Measurements from ENCODE around the gene CXCL1. TPM values are rescaled to one million over a fixed set of nuclear protein-coding genes. Genes with fewer than 3 reads are reported as not detected.

The CXCL1 gene
- total RNA-seq, 1 donor from 2014 or later, result 11.4 TPM

GRCh38 chr4:73866246-73866645 lies 2.9 kb upstream of the CXCL1 start:
- H3K9ac ChIP-seq (ENCODE audit: low read length), result no peak overlapping the region
- H3K27me3 ChIP-seq (ENCODE audit: insufficient read depth, low read length), result peaks cover 9% of the 10 kb centered on the region
- TF ChIP-seq EZH2 (IDR thresholded peaks at IDR 0.05; ENCODE audit: insufficient read depth, low read length) (no peak), CTCF (IDR thresholded peaks at IDR 0.05; ENCODE audit: insufficient read depth, low read depth, low read length) (no peak)
- no peak overlapping the region for H3K27ac ChIP-seq (ENCODE audit: low read depth, low read length)
- H3K36me3 Mint-ChIP-seq (ENCODE audit: low read depth, unreplicated experiment), result no peaks in the 10 kb centered on the region
- no peaks in the 10 kb centered on the region for H3K79me2 ChIP-seq (ENCODE audit: insufficient read depth, low read length)
- no peaks in the 10 kb centered on the region for H4K20me1 ChIP-seq (ENCODE audit: insufficient read depth, low read length)
- no peaks in the 10 kb centered on the region for H3K36me3 ChIP-seq (ENCODE audit: insufficient read depth, low read length)
- H3K4me1 ChIP-seq (ENCODE audit: insufficient read depth, low read length), result peaks cover 3% of the 10 kb centered on the region
- H3K9me3 Mint-ChIP-seq (ENCODE audit: unreplicated experiment), result no peaks in the 10 kb centered on the region
- H3K4me3 Mint-ChIP-seq (ENCODE audit: unreplicated experiment), result no peak overlapping the region
- H3K4me2 ChIP-seq (ENCODE audit: low read length), result no peak overlapping the region
- H2AFZ ChIP-seq (ENCODE audit: low read depth, low read length), result no peak overlapping the region
- no peaks in the 10 kb centered on the region for H3K27me3 Mint-ChIP-seq (ENCODE audit: low read depth, unreplicated experiment)
- FAIRE-seq (no peak), DNase-seq (ENCODE audit: low read depth) (no peak)
- H3K4me3 ChIP-seq (ENCODE audit: insufficient read depth, low read depth, low read length), result no peak overlapping the region
- peaks cover 28% of the 10 kb centered on the region for H3K4me1 Mint-ChIP-seq (ENCODE audit: low read depth, unreplicated experiment)
- H3K9me3 ChIP-seq (ENCODE audit: insufficient read depth, low read depth, low read length), result no peaks in the 10 kb centered on the region
- H3K27ac Mint-ChIP-seq (ENCODE audit: unreplicated experiment), result no peak overlapping the region

- Mint-ChIP-seq H3K9me3 (ENCODE audit: unreplicated experiment) (peaks cover 2% of the 10 kb centered on the region), H3K27ac (ENCODE audit: unreplicated experiment) (no peak overlapping the region), H3K27me3 (ENCODE audit: low read depth, unreplicated experiment) (no peaks in the 10 kb centered on the region), H3K36me3 (ENCODE audit: low read depth, unreplicated experiment) (no peaks in the 10 kb centered on the region), H3K4me1 (ENCODE audit: low read depth, unreplicated experiment) (peaks cover 18% of the 10 kb centered on the region), H3K4me3 (ENCODE audit: unreplicated experiment) (no peak overlapping the region)
- no peaks in the 10 kb centered on the region for H3K4me1 ChIP-seq (ENCODE audit: insufficient read depth, low read length)
- TF ChIP-seq EZH2 (IDR thresholded peaks at IDR 0.05; ENCODE audit: insufficient read depth, low read length) (no peak), CTCF (IDR thresholded peaks at IDR 0.05; ENCODE audit: insufficient read depth, low read depth, low read length) (no peak)
- FAIRE-seq, result no peak
- no peaks in the 10 kb centered on the region for H4K20me1 ChIP-seq (ENCODE audit: insufficient read depth, low read length)
- H3K27me3 ChIP-seq (ENCODE audit: insufficient read depth, low read length), result peaks cover 9% of the 10 kb centered on the region
- H3K9me3 ChIP-seq (ENCODE audit: insufficient read depth, low read depth, low read length), result no peaks in the 10 kb centered on the region
- H3K27ac ChIP-seq (ENCODE audit: low read depth, low read length), result no peak overlapping the region
- no peak overlapping the region for H3K4me3 ChIP-seq (ENCODE audit: insufficient read depth, low read depth, low read length)
- H3K79me2 ChIP-seq (ENCODE audit: insufficient read depth, low read length), result no peaks in the 10 kb centered on the region
- DNase-seq (ENCODE audit: low read depth), result no peak
- H3K36me3 ChIP-seq (ENCODE audit: insufficient read depth, low read length), result no peaks in the 10 kb centered on the region
- no peak overlapping the region for H2AFZ ChIP-seq (ENCODE audit: low read depth, low read length)
- no peak overlapping the region for H3K9ac ChIP-seq (ENCODE audit: low read length)
- no peak overlapping the region for H3K4me2 ChIP-seq (ENCODE audit: low read length)
These were observed 1.4 kb upstream of the CXCL1 start for GRCh38 chr4:73867783-73868182.

DNA sequence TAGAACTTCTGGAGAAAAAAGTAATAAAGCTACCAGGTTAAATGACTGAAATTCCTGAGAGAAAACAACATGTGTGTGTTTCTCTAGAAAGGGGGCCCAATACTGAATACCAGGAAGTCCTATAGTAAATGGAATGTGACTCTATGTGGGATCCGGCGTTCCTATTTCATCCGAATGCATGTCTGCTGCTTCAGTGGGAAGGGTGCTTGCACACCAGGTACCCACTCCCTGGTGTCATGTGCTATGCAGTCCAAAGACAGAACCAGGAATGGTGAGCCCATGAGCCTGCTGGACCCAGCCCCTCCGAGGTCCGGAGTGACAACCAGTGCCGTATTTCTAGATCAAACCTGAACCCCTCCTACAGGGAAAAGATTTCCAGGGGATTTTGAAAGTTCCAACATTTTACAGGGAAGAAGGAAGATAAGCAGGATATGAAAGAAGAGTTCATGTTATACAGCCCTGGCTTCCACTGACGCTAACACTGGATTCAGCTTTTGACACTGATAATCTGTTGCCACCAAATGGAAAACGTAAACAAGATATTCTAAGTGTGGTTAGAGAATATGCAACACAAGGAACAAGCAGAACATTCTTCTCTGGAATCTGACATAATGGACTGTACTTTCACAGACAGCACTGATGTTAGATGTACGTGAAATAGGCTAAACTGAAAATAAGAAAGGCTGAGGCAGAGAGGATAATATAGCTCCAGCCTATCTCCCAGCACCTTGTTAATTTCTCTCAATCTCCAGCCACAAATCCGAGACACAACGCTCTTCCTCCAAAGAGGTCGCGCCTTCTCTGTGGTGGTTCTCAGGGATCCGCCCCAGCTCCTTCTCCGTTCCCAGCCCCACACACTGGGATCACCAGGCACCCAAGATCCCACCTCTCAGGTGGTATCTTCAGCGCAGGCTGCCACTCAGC lies 725 bp upstream of the CXCL1 start:
- Histone ChIP-seq H3K9ac (ENCODE audit: low read length) (peak overlapping the region; percentile 57), H3K9me3 (ENCODE audit: insufficient read depth, low read depth, low read length) (no peaks in the 10 kb centered on the region), H4K20me1 (ENCODE audit: insufficient read depth, low read length) (no peaks in the 10 kb centered on the region), H3K4me1 (ENCODE audit: insufficient read depth, low read length) (no peaks in the 10 kb centered on the region), H2AFZ (ENCODE audit: low read depth, low read length) (peak overlapping the region; percentile 85), H3K36me3 (ENCODE audit: insufficient read depth, low read length) (no peaks in the 10 kb centered on the region), H3K4me3 (ENCODE audit: insufficient read depth, low read depth, low read length) (peak overlapping the region; percentile 56), H3K27me3 (ENCODE audit: insufficient read depth, low read length) (peaks cover 9% of the 10 kb centered on the region), H3K27ac (ENCODE audit: low read depth, low read length) (no peak overlapping the region), H3K79me2 (ENCODE audit: insufficient read depth, low read length) (no peaks in the 10 kb centered on the region), H3K4me2 (ENCODE audit: low read length) (peak overlapping the region; percentile 96)
- FAIRE-seq, result no peak
- no peaks in the 10 kb centered on the region for H3K27me3 Mint-ChIP-seq (ENCODE audit: low read depth, unreplicated experiment)
- peaks cover 18% of the 10 kb centered on the region for H3K4me1 Mint-ChIP-seq (ENCODE audit: low read depth, unreplicated experiment)
- no peaks in the 10 kb centered on the region for H3K36me3 Mint-ChIP-seq (ENCODE audit: low read depth, unreplicated experiment)
- H3K9me3 Mint-ChIP-seq (ENCODE audit: unreplicated experiment), result peaks cover 3% of the 10 kb centered on the region
- DNase-seq (ENCODE audit: low read depth), result no peak
- TF ChIP-seq EZH2 (IDR thresholded peaks at IDR 0.05; ENCODE audit: insufficient read depth, low read length), result no peak
- TF ChIP-seq CTCF (IDR thresholded peaks at IDR 0.05; ENCODE audit: insufficient read depth, low read depth, low read length), result no peak
- H3K27ac Mint-ChIP-seq (ENCODE audit: unreplicated experiment), result peak overlapping the region; percentile 59
- H3K4me3 Mint-ChIP-seq (ENCODE audit: unreplicated experiment), result peak overlapping the region; percentile 86
